GM23338 (cell line): ENCODE data around the gene ZG16B. TPM values are rescaled to one million over a fixed set of nuclear protein-coding genes. Genes with fewer than 3 reads are reported as not detected.

Source experiments
- ATAC-seq: fragments of 200-7000 bp; cut with Tn5 transposase; 3 replicates; pipeline ENCODE4 v1.9.1; 2020
- DNase-seq: peaks from one replicate; pipeline ENCODE4 v3.0.0-alpha.2; 2015; ENCODE audit warnings: low spot score
- H2AFZ ChIP-seq: fragments of 200-600 bp; sonication (generic); 2 replicates; pipeline ENCODE4 v1.8.0; 2016; ENCODE audit warnings: antibody characterized with exemption, mild to moderate bottlenecking, moderate library complexity
- H3F3A ChIP-seq: fragments of 200-600 bp; sonication (generic); replicated peaks from 2 replicates; pipeline ENCODE4 v1.8.0; 2017; ENCODE audit warnings: antibody characterized with exemption, mixed run types, low read depth
- H3K27ac ChIP-seq: fragments of 200-600 bp; sonication (generic); 2 replicates; pipeline ENCODE4 v1.6.1; 2016; ENCODE audit warnings: low read depth
- H3K27me3 ChIP-seq: fragments of 200-600 bp; sonication (generic); 2 replicates; pipeline ENCODE4 v1.8.0; 2016; ENCODE audit warnings: mild to moderate bottlenecking, mixed run types, moderate library complexity; ENCODE audit not compliant: insufficient read depth
- H3K36me3 ChIP-seq: fragments of 200-600 bp; sonication (generic); 2 replicates; pipeline ENCODE4 v1.8.0; 2016; ENCODE audit warnings: mild to moderate bottlenecking; ENCODE audit not compliant: insufficient read depth
- H3K4me1 ChIP-seq: fragments of 200-600 bp; sonication (generic); 2 replicates; pipeline ENCODE4 v1.8.0; 2016; ENCODE audit warnings: mild to moderate bottlenecking, moderate library complexity; ENCODE audit not compliant: insufficient read depth
- H3K4me2 ChIP-seq: fragments of 200-600 bp; sonication (generic); 2 replicates; pipeline ENCODE4 v1.7.1; 2017; ENCODE audit warnings: mixed run types
- H3K4me3 ChIP-seq: fragments of 200-600 bp; sonication (generic); 2 replicates; pipeline ENCODE4 v1.6.1; 2016; ENCODE audit warnings: mixed run types
- H3K79me2 ChIP-seq: fragments of 200-600 bp; sonication (generic); replicated peaks from 2 replicates; pipeline ENCODE4 v1.8.0; 2017; ENCODE audit warnings: mild to moderate bottlenecking; ENCODE audit not compliant: insufficient read depth
- H3K9me2 ChIP-seq: fragments of 200-600 bp; sonication (generic); 2 replicates; pipeline ENCODE4 v1.8.0; 2017; ENCODE audit not compliant: insufficient read depth
- H4K20me1 ChIP-seq: fragments of 200-600 bp; sonication (generic); replicated peaks from 2 replicates; pipeline ENCODE4 v1.8.0; 2017; ENCODE audit warnings: mild to moderate bottlenecking; ENCODE audit not compliant: insufficient read depth
- H3K27ac Mint-ChIP-seq: 2 replicates; pipeline ENCODE4 v1.8.0; 2020; ENCODE audit warnings: inconsistent platforms, mild to moderate bottlenecking, moderate library complexity, mixed read lengths
- H3K27me3 Mint-ChIP-seq: 3 replicates; pipeline ENCODE4 v1.8.0; 2022; ENCODE audit warnings: low read depth, mild to moderate bottlenecking, moderate library complexity, mixed read lengths, inconsistent platforms; ENCODE audit not compliant: insufficient read depth, poor library complexity
- H3K36me3 Mint-ChIP-seq: 3 replicates; pipeline ENCODE4 v1.8.0; 2021; ENCODE audit warnings: low read depth, mild to moderate bottlenecking, inconsistent platforms, moderate library complexity, mixed read lengths
- H3K4me1 Mint-ChIP-seq: 3 replicates; pipeline ENCODE4 v1.8.0; 2020; ENCODE audit warnings: mild to moderate bottlenecking, inconsistent platforms, mixed read lengths
- H3K4me3 Mint-ChIP-seq: 3 replicates; pipeline ENCODE4 v1.8.0; 2021; ENCODE audit warnings: moderate library complexity, mild to moderate bottlenecking, inconsistent platforms, mixed read lengths
- H3K9me3 Mint-ChIP-seq: 3 replicates; pipeline ENCODE4 v1.8.0; 2020; ENCODE audit warnings: moderate library complexity, mild to moderate bottlenecking, inconsistent platforms, mixed read lengths
- EZH2 ChIP-seq: fragments of 200-600 bp; sonication (generic); IDR thresholded peaks from one replicate; pipeline ENCODE4 v1.8.0; 2017; ENCODE audit warnings: antibody characterized with exemption, mild to moderate bottlenecking, low read depth; ENCODE audit not compliant: unreplicated experiment
- polyA plus RNA-seq: library from polyadenylated mRNA; unstranded; fragments of >200 nt; fragmentation: Nextera tagmentation; extraction: Ambion mirVana; gene quantifications from 2 replicates; pipeline ENCODE4 v1.2.1, GENCODE V29; 2016
- total RNA-seq: library from RNA; depleted of rRNA; stranded (reverse); fragments of >200 nt; shearing (Covaris generic); gene quantifications from 2 replicates; pipeline ENCODE4 v1.2.3, GENCODE V29; 2014
- TF ChIP-seq, protein P1 (sequence below): fragments of 250-450 bp; sonication (Bioruptor Pico); IDR thresholded peaks from 2 replicates; pipeline ENCODE4 v1.5.0; 2020; ENCODE audit warnings: mild to moderate bottlenecking, moderate library complexity
- TF ChIP-seq, protein P2 (sequence below), 2 experiments: fragments of 200-600 bp in 1 of 2; sonication (generic) in 1 of 2; conservative IDR thresholded peaks; 2 replicates each; pipeline versions ENCODE4 v1.5.1 to v1.6.1; 2016 to 2017; ENCODE audit warnings: antibody characterized with exemption in 2 of 2, low read depth in 2 of 2, mild to moderate bottlenecking in 2 of 2, moderate library complexity in 1 of 2

Gene ZG16B
- total and polyA plus RNA-seq, 2 experiments from 2014 or later, result not detected

DNA sequence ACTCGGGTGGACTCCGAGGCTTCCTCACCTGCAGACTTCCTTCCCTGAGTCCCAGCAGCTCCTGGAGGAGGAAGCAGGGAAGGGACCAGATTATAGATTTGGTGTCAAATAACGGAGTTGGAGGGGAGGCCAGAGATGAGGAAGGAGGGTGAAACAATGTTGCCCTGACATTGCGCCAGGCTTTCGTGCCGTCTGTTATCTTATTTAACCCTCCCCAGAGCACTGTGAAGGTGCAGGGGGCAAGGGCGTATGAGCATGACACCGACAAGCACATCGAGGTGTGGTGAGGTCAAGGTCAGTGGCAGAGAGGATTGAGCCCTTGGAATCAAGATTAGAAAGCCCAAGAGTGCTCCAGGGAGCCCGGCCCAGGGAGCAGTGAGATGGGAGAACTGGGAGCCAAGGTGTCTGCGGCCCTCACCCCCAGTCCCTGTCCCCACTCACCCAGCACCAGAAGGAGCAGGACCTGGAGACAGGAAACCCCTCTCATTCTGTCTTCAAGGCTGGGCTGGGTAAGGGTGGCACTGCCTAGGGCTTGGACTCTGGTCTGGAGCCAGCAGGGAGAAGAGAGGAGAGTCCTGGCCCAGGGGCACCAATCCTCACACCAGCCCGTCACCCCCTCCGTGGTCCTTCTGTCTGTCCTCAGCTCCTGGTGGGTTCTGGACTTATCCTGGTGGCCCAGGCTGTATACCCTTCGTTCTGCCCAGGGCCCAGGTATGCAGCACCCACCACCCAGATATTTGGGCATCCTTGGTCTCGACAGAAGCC lies 43.9 kb upstream of the ZG16B start (continued):
- TF ChIP-seq, protein P1, sequence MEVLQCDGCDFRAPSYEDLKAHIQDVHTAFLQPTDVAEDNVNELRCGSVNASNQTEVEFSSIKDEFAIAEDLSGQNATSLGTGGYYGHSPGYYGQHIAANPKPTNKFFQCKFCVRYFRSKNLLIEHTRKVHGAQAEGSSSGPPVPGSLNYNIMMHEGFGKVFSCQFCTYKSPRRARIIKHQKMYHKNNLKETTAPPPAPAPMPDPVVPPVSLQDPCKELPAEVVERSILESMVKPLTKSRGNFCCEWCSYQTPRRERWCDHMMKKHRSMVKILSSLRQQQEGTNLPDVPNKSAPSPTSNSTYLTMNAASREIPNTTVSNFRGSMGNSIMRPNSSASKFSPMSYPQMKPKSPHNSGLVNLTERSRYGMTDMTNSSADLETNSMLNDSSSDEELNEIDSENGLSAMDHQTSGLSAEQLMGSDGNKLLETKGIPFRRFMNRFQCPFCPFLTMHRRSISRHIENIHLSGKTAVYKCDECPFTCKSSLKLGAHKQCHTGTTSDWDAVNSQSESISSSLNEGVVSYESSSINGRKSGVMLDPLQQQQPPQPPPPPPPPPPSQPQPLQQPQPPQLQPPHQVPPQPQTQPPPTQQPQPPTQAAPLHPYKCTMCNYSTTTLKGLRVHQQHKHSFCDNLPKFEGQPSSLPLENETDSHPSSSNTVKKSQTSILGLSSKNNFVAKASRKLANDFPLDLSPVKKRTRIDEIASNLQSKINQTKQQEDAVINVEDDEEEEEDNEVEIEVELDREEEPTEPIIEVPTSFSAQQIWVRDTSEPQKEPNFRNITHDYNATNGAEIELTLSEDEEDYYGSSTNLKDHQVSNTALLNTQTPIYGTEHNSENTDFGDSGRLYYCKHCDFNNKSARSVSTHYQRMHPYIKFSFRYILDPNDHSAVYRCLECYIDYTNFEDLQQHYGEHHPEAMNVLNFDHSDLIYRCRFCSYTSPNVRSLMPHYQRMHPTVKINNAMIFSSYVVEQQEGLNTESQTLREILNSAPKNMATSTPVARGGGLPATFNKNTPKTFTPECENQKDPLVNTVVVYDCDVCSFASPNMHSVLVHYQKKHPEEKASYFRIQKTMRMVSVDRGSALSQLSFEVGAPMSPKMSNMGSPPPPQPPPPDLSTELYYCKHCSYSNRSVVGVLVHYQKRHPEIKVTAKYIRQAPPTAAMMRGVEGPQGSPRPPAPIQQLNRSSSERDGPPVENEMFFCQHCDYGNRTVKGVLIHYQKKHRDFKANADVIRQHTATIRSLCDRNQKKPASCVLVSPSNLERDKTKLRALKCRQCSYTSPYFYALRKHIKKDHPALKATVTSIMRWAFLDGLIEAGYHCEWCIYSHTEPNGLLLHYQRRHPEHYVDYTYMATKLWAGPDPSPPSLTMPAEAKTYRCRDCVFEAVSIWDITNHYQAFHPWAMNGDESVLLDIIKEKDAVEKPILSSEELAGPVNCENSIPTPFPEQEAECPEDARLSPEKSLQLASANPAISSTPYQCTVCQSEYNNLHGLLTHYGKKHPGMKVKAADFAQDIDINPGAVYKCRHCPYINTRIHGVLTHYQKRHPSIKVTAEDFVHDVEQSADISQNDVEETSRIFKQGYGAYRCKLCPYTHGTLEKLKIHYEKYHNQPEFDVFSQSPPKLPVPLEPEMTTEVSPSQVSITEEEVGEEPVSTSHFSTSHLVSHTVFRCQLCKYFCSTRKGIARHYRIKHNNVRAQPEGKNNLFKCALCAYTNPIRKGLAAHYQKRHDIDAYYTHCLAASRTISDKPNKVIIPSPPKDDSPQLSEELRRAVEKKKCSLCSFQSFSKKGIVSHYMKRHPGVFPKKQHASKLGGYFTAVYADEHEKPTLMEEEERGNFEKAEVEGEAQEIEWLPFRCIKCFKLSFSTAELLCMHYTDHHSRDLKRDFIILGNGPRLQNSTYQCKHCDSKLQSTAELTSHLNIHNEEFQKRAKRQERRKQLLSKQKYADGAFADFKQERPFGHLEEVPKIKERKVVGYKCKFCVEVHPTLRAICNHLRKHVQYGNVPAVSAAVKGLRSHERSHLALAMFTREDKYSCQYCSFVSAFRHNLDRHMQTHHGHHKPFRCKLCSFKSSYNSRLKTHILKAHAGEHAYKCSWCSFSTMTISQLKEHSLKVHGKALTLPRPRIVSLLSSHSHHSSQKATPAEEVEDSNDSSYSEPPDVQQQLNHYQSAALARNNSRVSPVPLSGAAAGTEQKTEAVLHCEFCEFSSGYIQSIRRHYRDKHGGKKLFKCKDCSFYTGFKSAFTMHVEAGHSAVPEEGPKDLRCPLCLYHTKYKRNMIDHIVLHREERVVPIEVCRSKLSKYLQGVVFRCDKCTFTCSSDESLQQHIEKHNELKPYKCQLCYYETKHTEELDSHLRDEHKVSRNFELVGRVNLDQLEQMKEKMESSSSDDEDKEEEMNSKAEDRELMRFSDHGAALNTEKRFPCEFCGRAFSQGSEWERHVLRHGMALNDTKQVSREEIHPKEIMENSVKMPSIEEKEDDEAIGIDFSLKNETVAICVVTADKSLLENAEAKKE (CRISPR knock-in tag), result no peak

- no peak overlapping the region for H3K4me3 ChIP-seq
- Mint-ChIP-seq H3K4me1 (peaks cover 3% of the 10 kb centered on the region), H3K27me3 (peaks cover 29% of the 10 kb centered on the region), H3K36me3 (no peaks in the 10 kb centered on the region), H3K9me3 (no peaks in the 10 kb centered on the region; the same call in 2 of the 3 replicates), H3K27ac (no peak overlapping the region), H3K4me3 (no peak overlapping the region)
- no peak overlapping the region for H2AFZ ChIP-seq
- no peak overlapping the region for H3K4me2 ChIP-seq
- H3K27me3 ChIP-seq, result peaks cover 29% of the 10 kb centered on the region
- ATAC-seq, result no peak
- H3K9me2 ChIP-seq, result no peaks in the 10 kb centered on the region
- no peaks in the 10 kb centered on the region for H3K79me2 ChIP-seq
- no peak for DNase-seq
- TF ChIP-seq EZH2, result no peak
- TF ChIP-seq, protein P2, sequence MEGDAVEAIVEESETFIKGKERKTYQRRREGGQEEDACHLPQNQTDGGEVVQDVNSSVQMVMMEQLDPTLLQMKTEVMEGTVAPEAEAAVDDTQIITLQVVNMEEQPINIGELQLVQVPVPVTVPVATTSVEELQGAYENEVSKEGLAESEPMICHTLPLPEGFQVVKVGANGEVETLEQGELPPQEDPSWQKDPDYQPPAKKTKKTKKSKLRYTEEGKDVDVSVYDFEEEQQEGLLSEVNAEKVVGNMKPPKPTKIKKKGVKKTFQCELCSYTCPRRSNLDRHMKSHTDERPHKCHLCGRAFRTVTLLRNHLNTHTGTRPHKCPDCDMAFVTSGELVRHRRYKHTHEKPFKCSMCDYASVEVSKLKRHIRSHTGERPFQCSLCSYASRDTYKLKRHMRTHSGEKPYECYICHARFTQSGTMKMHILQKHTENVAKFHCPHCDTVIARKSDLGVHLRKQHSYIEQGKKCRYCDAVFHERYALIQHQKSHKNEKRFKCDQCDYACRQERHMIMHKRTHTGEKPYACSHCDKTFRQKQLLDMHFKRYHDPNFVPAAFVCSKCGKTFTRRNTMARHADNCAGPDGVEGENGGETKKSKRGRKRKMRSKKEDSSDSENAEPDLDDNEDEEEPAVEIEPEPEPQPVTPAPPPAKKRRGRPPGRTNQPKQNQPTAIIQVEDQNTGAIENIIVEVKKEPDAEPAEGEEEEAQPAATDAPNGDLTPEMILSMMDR (conservative IDR thresholded peaks at IDR 0.05; ENCODE audit: low read depth in 2 of 2), result no peak
- H3K27ac ChIP-seq, result no peak overlapping the region
- H4K20me1 ChIP-seq, result no peaks in the 10 kb centered on the region
- H3K36me3 ChIP-seq, result no peaks in the 10 kb centered on the region
- no peaks in the 10 kb centered on the region for H3K4me1 ChIP-seq
- H3F3A ChIP-seq, result 0 out of 2 replicates have a peak, but pooled peaks cover 3% of the 10 kb centered on the region
Observed at GRCh38 chr16:2786826-2787151, 43.3 kb upstream of the ZG16B start.
